CD4-positive, CD25-positive, alpha-beta regulatory T cell (primary cell): ENCODE data around the gene C14orf119. TPM values are rescaled to one million over a fixed set of nuclear protein-coding genes. Genes with fewer than 3 reads are reported as not detected.

ENCODE experiments used
- ATAC-seq, 2 donors: fragments of 150-1000 bp; cut with Tn5 transposase; one replicate each; pipeline ENCODE4 v1.10.0; 2021; ENCODE audit warnings: low read depth in 2 of 2, moderate number of reproducible peaks in 2 of 2, moderate library complexity in 1 of 2
- DNase-seq, 3 donors: peaks; one replicate each; pipeline versions ENCODE4 v3.0.0 to v3.0.0-alpha.2; 2012 to 2022; ENCODE audit warnings: mixed read lengths in 1 of 3
- H3K27ac ChIP-seq: one replicate; pipeline ENCODE4 v1.7.0; 2013; ENCODE audit warnings: mild to moderate bottlenecking, low read length; ENCODE audit not compliant: insufficient read depth, poor library complexity, severe bottlenecking
- H3K27me3 ChIP-seq: one replicate; pipeline ENCODE4 v1.7.0; 2013; ENCODE audit warnings: low read length; ENCODE audit not compliant: control insufficient read depth, insufficient read depth
- H3K36me3 ChIP-seq: one replicate; pipeline ENCODE4 v1.7.0; 2013; ENCODE audit warnings: mild to moderate bottlenecking, low read length, moderate library complexity; ENCODE audit not compliant: control insufficient read depth, insufficient read depth
- H3K4me1 ChIP-seq: 2 replicates; pipeline ENCODE4 v1.7.0; 2013; ENCODE audit warnings: mild to moderate bottlenecking, low read length; ENCODE audit not compliant: insufficient read depth, control insufficient read depth, poor library complexity, severe bottlenecking
- H3K4me3 ChIP-seq: one replicate; pipeline ENCODE4 v1.7.0; 2013; ENCODE audit warnings: low read depth, mild to moderate bottlenecking, low read length, moderate library complexity
- H3K9me3 ChIP-seq, 2 experiments: 1 replicate in 1 of 2; 2 replicates in 1 of 2; pipeline ENCODE4 v1.7.0; 2013; ENCODE audit warnings: low read length in 2 of 2, mild to moderate bottlenecking in 1 of 2, moderate library complexity in 1 of 2; ENCODE audit not compliant: control insufficient read depth in 2 of 2
- H3K27ac Mint-ChIP-seq, 3 donors: one replicate each; pipeline ENCODE4 v1.8.0; 2020 to 2022; ENCODE audit warnings: mild to moderate bottlenecking in 3 of 3, mixed read lengths in 3 of 3, moderate library complexity in 2 of 3
- H3K27me3 Mint-ChIP-seq: one replicate; pipeline ENCODE4 v1.8.0; 2022; ENCODE audit warnings: mild to moderate bottlenecking, mixed read lengths
- H3K36me3 Mint-ChIP-seq: one replicate; pipeline ENCODE4 v1.8.0; 2020; ENCODE audit warnings: mixed read lengths
- H3K4me1 Mint-ChIP-seq, 4 donors: one replicate each; pipeline ENCODE4 v1.8.0; 2020 to 2022; ENCODE audit warnings: mixed read lengths in 4 of 4, mild to moderate bottlenecking in 1 of 4
- H3K4me3 Mint-ChIP-seq, 4 donors: one replicate each; pipeline ENCODE4 v1.8.0; 2020 to 2022; ENCODE audit warnings: mild to moderate bottlenecking in 4 of 4, mixed read lengths in 4 of 4, moderate library complexity in 3 of 4
- H3K9me3 Mint-ChIP-seq, 7 donors: one replicate each; pipeline ENCODE4 v1.8.0; 2020 to 2022; ENCODE audit warnings: mixed read lengths in 7 of 7, mild to moderate bottlenecking in 3 of 7, moderate library complexity in 2 of 7
- polyA plus RNA-seq, 4 donors: library from polyadenylated mRNA; unstranded; fragments of 300-500 nt; fragmentation: Illumina TruSeq; gene quantifications; one replicate each; pipeline ENCODE4 v1.2.3, GENCODE V29; 2021
- total RNA-seq: library from RNA; stranded (reverse); gene quantifications from one replicate; pipeline ENCODE4 v1.2.3, GENCODE V29; 2022

Gene C14orf119
- total and polyA plus RNA-seq, 5 donors from 2014 or later: 13.6 to 187 (median 147) TPM

GRCh38 chr14:23117371-23118020 is 22.2 kb downstream of the C14orf119 start:
- ATAC-seq (no peak), DNase-seq (no peak)
- Histone ChIP-seq H3K27ac (no peak overlapping the region), H3K36me3 (no peaks in the 10 kb centered on the region), H3K4me3 (no peak overlapping the region), H3K27me3 (no peaks in the 10 kb centered on the region), H3K4me1 (peaks cover 34% of the 10 kb centered on the region), H3K9me3 (no peaks in the 10 kb centered on the region)
- no peaks in the 10 kb centered on the region for H3K36me3 Mint-ChIP-seq
- H3K4me1 Mint-ChIP-seq: peaks cover 0 to 43% (median 23%) of the 10 kb centered on the region in 4 donors
- H3K27ac Mint-ChIP-seq: no peak overlapping the region
- peaks cover 0 to 1% (median 0%) of the 10 kb centered on the region in 7 donors for H3K9me3 Mint-ChIP-seq
- H3K4me3 Mint-ChIP-seq: no peak overlapping the region
- peaks cover 12% of the 10 kb centered on the region for H3K27me3 Mint-ChIP-seq

GRCh38 chr14:23118506-23119362 is 23.4 kb downstream of the C14orf119 start, which contains the start of gene CEBPE:
Gene CEBPE (minus strand): TSS chr14:23119255. CDS start chr14:23119091, 164 bp downstream.
- Mint-ChIP-seq H3K9me3 (peaks cover 0 to 1% (median 0%) of the 10 kb centered on the region in 7 donors), H3K27ac (peak within 1 kb of the TSS; percentile 89 to 93 (median 90)), H3K27me3 (peaks cover 12% of the 10 kb centered on the region), H3K4me1 (peaks cover 0 to 43% (median 23%) of the 10 kb centered on the region in 4 donors), H3K36me3 (no peaks in the 10 kb centered on the region), H3K4me3 (peak within 1 kb of the TSS in 3 of 4 donors; percentile 44 to 87 (median 54))
- Histone ChIP-seq H3K27me3 (no peaks in the 10 kb centered on the region), H3K36me3 (no peaks in the 10 kb centered on the region), H3K4me3 (peak within 1 kb of the TSS; percentile 37), H3K27ac (peak within 1 kb of the TSS; percentile 58), H3K9me3 (no peaks in the 10 kb centered on the region), H3K4me1 (peaks cover 34% of the 10 kb centered on the region)
- ATAC-seq: no peak
- DNase-seq: no peak

GRCh38 chr14:23119363-23120327 is 24.3 kb downstream of the C14orf119 start:
- Histone ChIP-seq H3K36me3 (no peaks in the 10 kb centered on the region), H3K27me3 (no peaks in the 10 kb centered on the region), H3K4me3 (peak overlapping the region; percentile 37), H3K4me1 (peaks cover 34% of the 10 kb centered on the region), H3K9me3 (no peaks in the 10 kb centered on the region), H3K27ac (peak overlapping the region; percentile 58)
- peak overlapping the region; percentile 89 to 93 (median 90) for H3K27ac Mint-ChIP-seq
- peak overlapping the region in 3 of 4 donors; percentile 44 to 87 (median 54) for H3K4me3 Mint-ChIP-seq
- peaks cover 5% of the 10 kb centered on the region for H3K27me3 Mint-ChIP-seq
- peaks cover 0 to 41% (median 23%) of the 10 kb centered on the region in 4 donors for H3K4me1 Mint-ChIP-seq
- no peaks in the 10 kb centered on the region for H3K36me3 Mint-ChIP-seq
- DNase-seq (peak in 2 of 3 donors; percentile 39 to 46), ATAC-seq (peak; percentile 50 to 59)
- no peaks in the 10 kb centered on the region for H3K9me3 Mint-ChIP-seq

- Histone ChIP-seq H3K27ac (peak overlapping the region; percentile 58), H3K4me3 (peak overlapping the region; percentile 40), H3K36me3 (no peaks in the 10 kb centered on the region), H3K27me3 (no peaks in the 10 kb centered on the region), H3K4me1 (peaks cover 34% of the 10 kb centered on the region), H3K9me3 (no peaks in the 10 kb centered on the region)
- Mint-ChIP-seq H3K4me3 (peak overlapping the region in 3 of 4 donors; percentile 2 to 87 (median 73)), H3K36me3 (no peaks in the 10 kb centered on the region), H3K9me3 (no peaks in the 10 kb centered on the region), H3K27ac (peak overlapping the region; percentile 89 to 96 (median 93)), H3K4me1 (peaks cover 0 to 41% (median 23%) of the 10 kb centered on the region in 4 donors), H3K27me3 (peaks cover 4% of the 10 kb centered on the region)
- DNase-seq: peak; percentile 68 to 76 (median 73)
- ATAC-seq: peak; percentile 81 to 82
Measured at GRCh38 chr14:23120541-23121251, 25.4 kb downstream of the C14orf119 start.

- H3K4me3 ChIP-seq: no peak overlapping the region
Measured at GRCh38 chr14:23121361-23121771, 26.1 kb downstream of the C14orf119 start.

GRCh38 chr14:23122086-23122485 is 26.8 kb downstream of the C14orf119 start:
- ATAC-seq: no peak
- Mint-ChIP-seq H3K36me3 (no peaks in the 10 kb centered on the region), H3K27ac (no peak overlapping the region), H3K4me1 (peaks cover 0 to 38% (median 24%) of the 10 kb centered on the region in 4 donors), H3K27me3 (peaks cover 4% of the 10 kb centered on the region), H3K9me3 (no peaks in the 10 kb centered on the region), H3K4me3 (no peak overlapping the region)
- H3K9me3 ChIP-seq: no peaks in the 10 kb centered on the region
- no peaks in the 10 kb centered on the region for H3K36me3 ChIP-seq
- no peak overlapping the region for H3K4me3 ChIP-seq
- H3K27me3 ChIP-seq: no peaks in the 10 kb centered on the region
- H3K27ac ChIP-seq: no peak overlapping the region
- DNase-seq: no peak
- H3K4me1 ChIP-seq: peaks cover 34% of the 10 kb centered on the region

More at GRCh38 chr14:23121361-23121771, 26.1 kb downstream of the C14orf119 start:
- Mint-ChIP-seq H3K4me3 (peak overlapping the region in 3 of 4 donors; percentile 45 to 87 (median 73)), H3K9me3 (no peaks in the 10 kb centered on the region), H3K27ac (peak overlapping the region; percentile 62 to 96 (median 93)), H3K36me3 (no peaks in the 10 kb centered on the region), H3K4me1 (peaks cover 0 to 41% (median 24%) of the 10 kb centered on the region in 4 donors), H3K27me3 (peaks cover 4% of the 10 kb centered on the region)
- H3K9me3 ChIP-seq: no peaks in the 10 kb centered on the region
- H3K4me1 ChIP-seq: peaks cover 34% of the 10 kb centered on the region
- no peak for ATAC-seq
- H3K36me3 ChIP-seq: no peaks in the 10 kb centered on the region
- H3K27me3 ChIP-seq: no peaks in the 10 kb centered on the region
- peak in 1 of 3 donors; percentile 23 for DNase-seq
- H3K27ac ChIP-seq: no peak overlapping the region
